GM13976 (cell line): ENCODE results near the gene IDS.
"Not testable (repeated sequence)": the region's sequence is repeated elsewhere in the genome, so short reads cannot be mapped to it uniquely, and the experiment has no call there.

Source experiments
- DNase-seq: peaks from one replicate; pipeline ENCODE4 v3.0.0; 2012; ENCODE audit warnings: low spot score
- in situ Hi-C: fragments of 300-500 bp; cut with MboI; formaldehyde crosslinking; loops from one replicate; pipeline ENCODE4 v1.12.0; 2022; ENCODE audit warnings: low sequenced_read_pairs, mixed read lengths, inconsistent platforms; ENCODE audit not compliant: unreplicated experiment
- TF ChIP-seq, protein P1 (sequence below): IDR thresholded peaks from 2 replicates; pipeline ENCODE4 v1.5.1; 2012; ENCODE audit warnings: borderline replicate concordance, mild to moderate bottlenecking; ENCODE audit not compliant: insufficient read depth; ENCODE audit errors: extremely low read depth, missing control alignments, control extremely low read depth

IDS gene

DNA sequence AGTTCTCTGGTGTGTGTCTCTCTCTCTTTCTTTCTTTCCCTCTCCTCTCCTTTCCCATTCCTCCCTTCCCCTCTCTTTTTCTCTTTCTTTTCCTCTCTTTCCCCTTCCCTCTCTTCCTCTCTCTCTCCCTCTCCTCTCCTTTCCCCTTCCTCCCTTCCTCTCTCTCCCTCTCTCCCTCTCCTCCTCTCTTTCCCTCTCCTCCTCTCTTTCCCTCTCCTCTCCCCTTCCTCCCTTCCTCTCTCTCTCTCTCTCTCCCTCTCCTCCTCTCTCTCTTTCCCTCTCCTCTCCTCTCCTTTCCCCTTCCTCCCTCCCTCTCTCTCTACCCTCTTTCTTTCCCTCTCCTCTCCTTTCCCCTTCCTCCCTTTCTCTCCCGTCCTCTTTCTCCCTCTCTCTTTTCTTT lies 23.3 kb upstream of the IDS start:
- TF ChIP-seq, protein P1, sequence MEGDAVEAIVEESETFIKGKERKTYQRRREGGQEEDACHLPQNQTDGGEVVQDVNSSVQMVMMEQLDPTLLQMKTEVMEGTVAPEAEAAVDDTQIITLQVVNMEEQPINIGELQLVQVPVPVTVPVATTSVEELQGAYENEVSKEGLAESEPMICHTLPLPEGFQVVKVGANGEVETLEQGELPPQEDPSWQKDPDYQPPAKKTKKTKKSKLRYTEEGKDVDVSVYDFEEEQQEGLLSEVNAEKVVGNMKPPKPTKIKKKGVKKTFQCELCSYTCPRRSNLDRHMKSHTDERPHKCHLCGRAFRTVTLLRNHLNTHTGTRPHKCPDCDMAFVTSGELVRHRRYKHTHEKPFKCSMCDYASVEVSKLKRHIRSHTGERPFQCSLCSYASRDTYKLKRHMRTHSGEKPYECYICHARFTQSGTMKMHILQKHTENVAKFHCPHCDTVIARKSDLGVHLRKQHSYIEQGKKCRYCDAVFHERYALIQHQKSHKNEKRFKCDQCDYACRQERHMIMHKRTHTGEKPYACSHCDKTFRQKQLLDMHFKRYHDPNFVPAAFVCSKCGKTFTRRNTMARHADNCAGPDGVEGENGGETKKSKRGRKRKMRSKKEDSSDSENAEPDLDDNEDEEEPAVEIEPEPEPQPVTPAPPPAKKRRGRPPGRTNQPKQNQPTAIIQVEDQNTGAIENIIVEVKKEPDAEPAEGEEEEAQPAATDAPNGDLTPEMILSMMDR: no peak
- no peak for DNase-seq
- in situ Hi-C loops: no loop called here

DNA sequence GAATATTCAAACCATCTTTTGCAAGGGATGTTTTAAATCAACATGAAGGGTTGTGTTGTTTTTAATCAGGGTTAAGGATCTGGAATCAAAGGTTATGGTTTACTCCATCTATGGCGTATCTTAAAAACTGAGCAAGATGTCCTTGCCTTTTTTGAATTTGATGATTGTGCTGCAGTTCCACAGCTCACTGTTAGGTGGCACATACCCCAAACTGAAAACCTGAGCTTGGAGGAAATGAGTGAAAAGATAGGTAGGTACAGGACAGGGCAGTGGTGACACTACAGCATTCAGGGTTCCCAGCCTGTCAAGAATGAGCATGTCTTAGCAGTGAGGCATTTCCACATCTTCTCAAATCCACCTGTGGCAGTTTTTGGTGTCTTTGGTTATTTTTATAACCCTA lies 22.6 kb upstream of the IDS start:
- no peak for DNase-seq
- TF ChIP-seq, protein P1: peak; percentile 14
- in situ Hi-C loops: no loop called here

DNA sequence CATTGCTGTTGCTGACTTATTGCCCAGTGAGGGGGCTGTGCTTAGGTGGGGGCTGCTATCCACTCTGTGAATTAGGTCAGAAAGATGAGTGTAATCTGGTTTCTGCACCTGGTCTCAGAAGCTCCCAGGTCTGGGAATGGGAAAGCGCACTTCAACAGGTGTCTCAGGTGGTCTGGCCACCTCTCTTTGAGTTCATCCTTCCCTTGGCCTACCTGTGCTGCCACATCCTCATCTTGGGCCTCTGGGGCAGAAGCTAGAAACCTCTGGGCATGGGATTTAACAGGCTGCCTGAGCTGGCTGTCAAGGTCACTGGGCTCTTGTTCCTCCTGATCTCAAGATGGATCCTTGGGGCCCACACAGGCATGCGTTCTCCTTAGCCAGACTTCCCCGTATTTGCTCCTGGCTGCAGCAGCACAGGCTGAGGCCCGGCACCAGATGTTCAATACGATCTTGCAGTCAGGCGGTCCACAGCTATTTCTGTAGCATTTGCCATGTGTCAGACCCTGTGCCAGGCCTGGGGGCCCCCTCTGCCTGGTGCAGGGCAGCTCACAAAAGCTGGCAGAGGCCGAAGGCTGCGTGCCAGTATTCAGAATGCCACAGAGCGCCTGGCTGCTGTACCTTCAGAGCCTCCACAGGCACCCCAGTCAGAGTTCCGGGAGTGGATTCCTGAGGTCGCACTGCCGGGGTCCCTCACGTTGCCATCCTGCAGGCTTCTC lies 21.4 kb upstream of the IDS start:
- in situ Hi-C loops, DNase-seq: not testable (repeated sequence)

DNA sequence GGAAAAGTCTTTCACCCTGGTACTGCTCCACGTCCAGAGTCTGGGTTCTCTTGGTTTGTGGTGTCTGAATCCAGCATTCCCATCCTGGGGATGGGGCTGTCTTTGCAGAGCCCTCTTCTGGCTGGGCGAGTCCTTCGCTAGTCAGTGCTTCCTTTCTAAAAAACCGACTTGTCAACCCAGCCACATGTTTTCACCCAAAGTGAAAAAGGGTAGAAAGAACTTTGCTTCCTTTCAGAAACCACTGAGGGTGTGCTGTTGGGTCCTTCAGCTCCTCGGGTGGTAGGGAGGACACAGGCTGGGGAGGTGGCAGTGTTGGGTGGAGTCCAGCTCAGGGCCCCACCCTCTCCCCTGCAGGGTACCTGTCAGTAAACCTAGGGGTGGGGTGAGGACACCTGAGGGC lies 20.8 kb upstream of the IDS start:
- DNase-seq, in situ Hi-C loops: not testable (repeated sequence)

DNA sequence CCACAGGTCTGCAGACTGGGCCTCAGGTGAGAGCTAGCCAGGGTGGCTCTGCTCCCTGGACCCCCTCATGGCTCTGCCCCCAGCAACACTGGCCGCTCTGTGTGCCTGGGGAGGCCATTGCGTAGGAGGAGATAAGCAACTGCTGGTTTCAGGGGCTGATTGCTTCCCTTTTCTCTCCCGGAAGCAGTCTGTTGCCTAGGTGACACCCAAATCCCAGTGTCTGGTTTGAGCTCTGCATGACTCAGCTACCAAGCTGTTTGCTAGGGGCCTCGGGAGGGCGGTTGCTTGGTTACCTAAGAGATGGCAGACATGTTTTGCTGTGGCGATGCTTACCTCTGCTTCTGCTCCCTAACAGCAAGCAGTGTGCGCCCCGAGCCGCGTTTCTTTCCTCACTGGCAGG lies 20.3 kb upstream of the IDS start:
- DNase-seq, in situ Hi-C loops: not testable (repeated sequence)

DNA sequence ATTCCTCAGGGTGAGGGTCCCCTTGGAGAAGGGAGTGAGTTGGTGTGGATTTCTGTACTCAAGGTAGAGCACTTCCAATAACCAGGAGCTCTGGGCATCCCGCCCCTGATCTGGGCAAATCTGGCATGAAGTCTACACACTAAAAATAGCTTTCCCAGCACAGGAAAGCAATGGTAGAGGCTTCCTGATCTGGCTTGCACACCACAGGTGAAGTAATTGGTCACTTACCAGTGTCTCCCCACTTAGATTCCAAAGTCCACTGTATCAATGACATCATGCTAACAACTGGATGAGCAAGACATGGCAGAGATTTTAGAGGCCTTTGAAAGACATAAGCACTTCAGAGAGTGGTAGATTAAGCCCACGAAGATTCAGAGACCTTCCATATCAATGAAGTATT lies 17.8 kb upstream of the IDS start:
- in situ Hi-C loops: loop anchor here (25.0 kb wide), 1 partner anchor 114 kb away; the partner anchor contains the start of gene TMEM185A
- TF ChIP-seq, protein P1: no peak
- DNase-seq: no peak

DNA sequence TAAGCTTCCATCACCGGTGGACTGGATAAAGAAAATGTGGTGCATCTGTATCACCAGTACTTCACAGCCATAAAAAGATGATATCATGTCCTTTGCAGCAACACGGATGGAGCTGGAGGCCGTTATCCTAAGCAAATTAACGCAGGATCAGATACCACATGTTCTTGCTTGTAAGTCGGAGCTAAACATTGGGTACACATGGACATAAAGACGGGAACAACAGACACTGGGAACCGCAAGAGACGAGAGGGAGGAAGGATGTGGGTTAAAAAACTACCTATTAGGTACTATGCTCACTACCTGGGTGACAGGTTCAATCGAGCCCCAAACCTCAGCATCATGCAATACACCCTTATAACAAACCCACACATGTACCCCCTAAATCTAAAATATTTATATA lies 16.3 kb upstream of the IDS start:
- no peak for DNase-seq
- in situ Hi-C loops: loop anchor here (25.0 kb wide), 1 partner anchor 116 kb away; the partner anchor contains the start of gene TMEM185A
- TF ChIP-seq, protein P1: no peak

DNA sequence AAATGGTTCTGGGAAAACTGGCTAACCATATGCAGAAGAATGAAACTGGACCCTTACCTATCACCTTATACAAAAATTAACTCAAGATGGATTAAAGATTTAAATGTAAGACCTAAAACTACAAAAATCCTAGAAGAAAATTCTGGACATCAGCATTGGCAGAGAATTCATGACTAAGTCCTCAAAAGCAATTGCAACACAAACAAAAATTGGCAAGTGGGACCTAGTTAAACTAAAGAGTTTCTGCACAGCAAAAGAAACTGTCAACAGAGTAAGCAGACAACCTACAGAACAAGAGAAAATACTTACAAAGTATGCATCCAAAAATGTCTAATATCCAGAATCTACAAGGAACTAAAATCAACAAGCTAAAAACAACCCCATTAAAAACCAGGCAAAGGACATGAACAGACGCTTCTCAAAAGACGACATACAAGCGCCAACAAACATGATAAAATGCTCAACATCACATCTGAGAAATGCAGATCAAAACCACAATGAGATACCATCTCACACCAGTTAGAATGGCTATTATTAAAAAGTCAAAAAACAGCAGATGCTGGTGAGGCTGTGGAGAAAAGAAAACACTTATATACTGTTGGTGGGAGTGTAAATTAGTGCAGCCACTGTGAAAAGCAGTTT lies 15.7 kb upstream of the IDS start:
- in situ Hi-C loops: loop anchor here (25.0 kb wide), 1 partner anchor 117 kb away; the partner anchor contains the start of gene TMEM185A
- not testable (repeated sequence) for DNase-seq

DNA sequence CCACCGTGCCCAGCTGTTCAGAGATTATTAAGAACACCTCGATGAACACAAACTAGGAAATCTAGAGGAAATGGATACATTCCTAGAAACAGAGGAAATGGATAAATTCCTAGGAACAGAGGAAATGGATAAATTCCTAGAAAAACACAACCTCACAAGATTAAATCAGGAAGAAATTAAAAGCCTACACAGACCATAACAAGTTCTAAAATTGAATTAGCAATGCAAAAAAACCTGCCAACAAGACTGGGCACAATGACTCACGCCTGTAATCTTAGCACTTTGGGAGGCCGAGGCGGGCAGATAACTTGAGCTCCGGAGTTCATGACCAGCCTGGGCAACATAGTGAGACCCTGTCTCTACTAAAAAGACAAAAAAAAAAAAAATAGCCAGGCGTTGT lies 13.1 kb upstream of the IDS start:
- DNase-seq: no peak
- in situ Hi-C loops: loop anchor here (25.0 kb wide), 1 partner anchor 119 kb away; the partner anchor contains the start of gene TMEM185A

More for the DNA sequence above, 13.1 kb upstream of the IDS start:
- TF ChIP-seq, protein P1: no peak
